Stimulated activated CD8-positive, alpha-beta memory T cell treated with anti-CD3 and anti-CD28 coated beads, Interleukin-12 subunit alpha, Interleukin-12 subunit beta, amount 100 ng/mL, for 24 hours (primary cell): ENCODE data around the gene CFAP221.
"Not testable (repeated sequence)": the region's sequence is repeated elsewhere in the genome, so short reads cannot be mapped to it uniquely, and the experiment has no call there.

Source experiments
- DNase-seq: peaks from one replicate; pipeline ENCODE4 v3.0.0-alpha.2; 2020; ENCODE audit errors: extremely low read depth

Gene CFAP221

DNA sequence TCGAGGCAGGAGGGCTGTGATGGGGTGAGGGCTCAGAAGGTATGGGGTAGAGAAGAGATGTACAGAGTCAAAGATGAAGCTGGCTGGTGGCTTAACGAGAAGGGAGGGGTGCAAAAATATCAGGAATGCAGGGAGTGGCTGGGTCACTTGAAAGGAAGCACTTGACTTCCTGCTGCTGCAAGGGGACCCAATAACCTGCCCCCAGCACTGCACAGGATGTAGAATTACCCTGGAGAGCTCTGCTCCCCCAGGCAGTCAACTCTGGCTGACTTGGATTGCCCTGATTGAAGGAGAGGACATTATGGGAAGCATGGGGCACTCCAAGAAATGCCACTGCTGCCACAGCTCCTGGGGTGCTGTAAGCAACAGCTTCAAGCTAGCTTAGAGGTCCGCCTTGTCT is 41.8 kb downstream of the CFAP221 start:
- no peak for DNase-seq

GRCh38 chr2:119590873-119591272 is 46.6 kb downstream of the CFAP221 start:
- no peak for DNase-seq

DNA sequence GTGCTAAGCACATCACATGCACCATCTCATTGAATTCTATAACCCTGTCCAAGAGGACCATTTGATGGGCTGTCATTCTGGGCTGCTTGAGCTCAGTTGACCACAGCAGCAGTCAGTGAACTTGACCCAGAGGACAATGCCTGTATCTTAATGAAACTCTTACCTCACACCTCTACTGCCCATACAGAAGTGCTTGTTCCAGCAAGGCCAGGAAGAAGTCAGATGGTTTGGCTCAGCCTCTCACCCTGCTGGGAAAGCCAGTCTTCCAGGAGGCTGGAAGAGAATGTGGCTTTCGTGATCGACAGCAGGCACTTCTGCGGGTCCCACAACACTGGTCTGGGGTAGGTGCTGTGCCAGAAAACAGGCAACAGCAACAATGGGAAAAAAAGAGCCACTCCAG is 47.3 kb downstream of the CFAP221 start:
- DNase-seq = no peak

DNA sequence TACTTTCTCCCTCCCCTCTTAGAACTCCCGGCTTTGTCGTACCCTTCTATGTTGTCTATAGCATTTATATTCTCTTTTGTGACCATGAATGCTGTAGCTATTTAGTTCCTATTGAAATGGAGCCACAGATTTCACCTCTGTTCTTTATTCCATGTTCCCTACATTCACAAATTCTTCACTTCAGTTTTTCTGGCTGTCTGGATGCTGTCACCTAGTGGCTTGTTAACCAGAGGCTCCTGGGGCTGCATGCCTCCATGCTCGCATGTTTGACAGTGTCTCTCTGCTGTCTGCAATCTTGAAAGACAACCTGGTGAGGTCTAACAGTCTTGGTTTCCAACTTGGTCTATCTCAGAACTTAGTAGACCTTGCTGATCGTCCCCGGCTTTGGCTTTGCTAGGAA is 48.2 kb downstream of the CFAP221 start:
- DNase-seq = no peak

- DNase-seq = no peak
Measured at GRCh38 chr2:119596638-119597037, 52.4 kb downstream of the CFAP221 start.

GRCh38 chr2:119598596-119599263 is 54.5 kb downstream of the CFAP221 start:
- no peak for DNase-seq

- no peak for DNase-seq
Measured at GRCh38 chr2:119599384-119599783, 55.1 kb downstream of the CFAP221 start.

DNA sequence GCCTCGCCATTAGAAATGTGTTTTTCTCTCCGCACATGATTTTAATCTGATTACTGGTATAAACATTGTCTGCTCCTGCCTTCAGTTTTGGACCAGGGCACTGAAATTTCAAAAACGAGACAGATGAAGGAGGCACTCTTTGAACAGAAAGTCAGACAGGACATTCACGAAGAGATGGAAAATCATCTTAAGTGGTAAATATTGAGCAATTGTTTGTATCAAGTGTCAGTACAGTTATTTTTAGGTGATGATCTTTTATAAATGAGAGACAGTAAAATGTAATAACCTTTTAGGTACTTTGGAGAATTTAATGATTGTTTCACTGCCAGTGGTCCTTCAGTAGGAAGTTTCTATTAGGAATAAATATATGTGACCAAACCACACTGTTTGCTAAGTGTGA is 60.8 kb downstream of the CFAP221 start:
- no peak for DNase-seq

DNA sequence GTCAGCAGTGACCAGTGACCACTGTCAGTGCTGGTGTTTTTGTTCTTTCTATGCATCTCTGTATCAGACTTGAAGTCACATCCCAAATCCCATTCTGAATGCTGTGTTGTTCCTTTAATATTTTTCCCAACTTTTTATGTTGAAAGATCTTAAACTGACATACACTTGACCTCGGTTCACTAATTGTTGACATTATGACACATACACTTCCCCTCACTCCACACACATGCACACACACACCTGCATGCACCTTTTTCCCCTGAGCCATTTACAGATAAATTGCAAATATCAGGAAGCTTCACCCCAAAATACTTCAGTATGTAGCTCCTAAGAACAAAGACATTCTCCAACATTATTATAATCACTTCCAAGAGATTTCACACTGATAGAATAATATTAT is 62.4 kb downstream of the CFAP221 start:
- DNase-seq = no peak

DNA sequence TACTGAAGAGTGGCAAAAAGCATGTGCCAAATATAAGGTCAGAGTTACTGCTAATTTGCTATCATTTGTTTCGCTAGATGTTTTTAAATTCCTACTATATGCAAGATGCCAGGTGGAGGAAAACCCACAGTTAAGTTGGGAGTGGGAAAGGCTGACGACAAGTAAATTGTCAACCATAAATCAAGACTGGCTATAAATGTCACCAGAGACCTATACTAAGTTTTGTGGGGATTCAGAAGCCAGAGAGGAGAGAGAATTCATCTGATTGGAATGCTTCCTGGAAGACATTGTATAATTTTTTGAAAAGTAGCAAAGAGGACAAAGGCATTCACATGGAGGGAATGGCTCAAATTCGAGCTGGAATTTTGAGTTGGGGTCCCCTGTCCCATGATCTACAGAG is 64.3 kb downstream of the CFAP221 start:
- no peak for DNase-seq

- no peak for DNase-seq
Measured at GRCh38 chr2:119609337-119609736, 65.1 kb downstream of the CFAP221 start.

GRCh38 chr2:119614140-119614539 is 69.9 kb downstream of the CFAP221 start:
- not testable (repeated sequence) for DNase-seq

- no peak for DNase-seq
Measured at GRCh38 chr2:119616421-119616820, 72.2 kb downstream of the CFAP221 start.

GRCh38 chr2:119617455-119617854 is 73.2 kb downstream of the CFAP221 start:
- DNase-seq = no peak

DNA sequence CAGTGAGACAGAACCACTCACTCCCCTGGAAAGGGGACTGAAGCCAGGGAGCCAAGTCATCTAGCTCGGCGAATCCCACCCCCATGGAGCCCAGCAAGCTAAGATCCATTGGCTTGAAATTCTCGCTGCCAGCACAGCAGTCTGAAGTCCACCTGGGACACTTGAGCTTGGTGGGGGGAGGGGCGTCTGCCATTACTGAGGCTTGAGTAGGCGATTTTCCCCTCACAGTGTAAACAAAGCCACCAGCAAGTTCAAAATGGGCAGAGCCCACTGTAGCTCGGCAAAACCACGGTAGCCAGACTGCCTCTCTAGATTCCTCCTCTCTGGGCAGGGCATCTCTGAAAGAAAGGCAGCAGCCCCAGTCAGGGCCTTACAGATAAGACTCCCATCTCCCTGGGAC is 74.5 kb downstream of the CFAP221 start:
- not testable (repeated sequence) for DNase-seq

- DNase-seq = no peak
Measured at GRCh38 chr2:119625226-119625625, 81.0 kb downstream of the CFAP221 start.

- no peak for DNase-seq
Measured at GRCh38 chr2:119629323-119629825, 85.1 kb downstream of the CFAP221 start.

DNA sequence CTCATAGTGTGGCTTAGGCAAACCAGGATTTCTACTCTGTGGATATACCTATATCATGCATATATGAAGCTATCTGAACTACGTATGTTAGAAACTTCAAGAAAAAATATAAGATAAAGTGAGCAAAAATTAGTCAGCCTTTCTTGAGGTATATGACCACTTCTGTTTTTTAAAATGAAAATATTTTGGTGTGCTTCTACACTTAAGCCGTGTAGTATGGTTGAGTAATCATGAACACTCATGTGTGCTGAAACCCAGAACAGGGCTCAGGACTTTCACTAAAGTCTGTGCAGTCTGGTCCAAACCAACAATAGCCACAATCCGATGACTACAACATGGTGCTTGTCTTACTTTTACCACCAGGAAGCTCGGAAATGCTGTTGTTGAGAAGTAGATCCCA is 85.9 kb downstream of the CFAP221 start:
- DNase-seq = no peak

GRCh38 chr2:119637371-119637770 is 93.1 kb downstream of the CFAP221 start:
- no peak for DNase-seq

GRCh38 chr2:119638246-119638645 is 94.0 kb downstream of the CFAP221 start:
- DNase-seq = no peak

- DNase-seq = no peak
Measured at GRCh38 chr2:119638685-119639554, 94.7 kb downstream of the CFAP221 start.

DNA sequence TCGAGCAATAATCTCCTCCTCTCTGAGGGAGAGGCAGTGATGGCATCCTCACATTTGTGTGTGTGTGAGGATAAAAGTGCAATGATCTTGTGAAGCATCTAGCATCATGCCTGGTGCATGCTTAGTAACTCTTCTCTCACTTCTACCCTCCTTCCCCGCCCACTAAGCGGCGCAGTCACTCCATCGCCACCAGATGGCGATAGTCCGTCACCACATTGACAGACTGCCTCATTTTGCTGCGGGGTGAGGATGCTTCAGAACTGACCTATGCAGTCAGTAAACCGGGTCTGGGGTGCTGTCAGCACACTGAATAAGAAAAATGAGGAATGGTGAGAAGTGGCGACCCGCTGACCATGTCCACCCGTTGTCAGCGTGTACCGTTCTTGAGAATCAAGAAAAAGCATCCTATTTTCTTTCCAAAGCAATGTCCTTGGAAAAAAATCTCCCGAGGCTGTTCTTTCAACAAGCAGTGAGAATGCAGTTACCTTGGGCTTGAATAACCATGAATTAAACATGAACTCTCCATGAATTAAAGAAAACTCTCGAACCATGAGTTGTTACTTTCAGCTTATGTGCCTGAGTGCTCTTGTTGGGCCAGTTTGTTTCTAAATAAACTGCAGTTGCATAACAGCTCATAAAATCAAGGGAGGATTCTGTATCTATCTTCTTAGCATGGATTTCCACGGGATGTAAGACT is 97.5 kb downstream of the CFAP221 start:
- peak; percentile 10 for DNase-seq
